Fibroblast of skin of left quadriceps (primary cell): ENCODE results near the gene TANK.
"Not testable (repeated sequence)": the region's sequence is repeated elsewhere in the genome, so short reads cannot be mapped to it uniquely, and the experiment has no call there.

Experiments
- DNase-seq, 2 experiments: peaks; one replicate each; pipeline ENCODE4 v3.0.0-alpha.2; 2013; ENCODE audit warnings: low read depth in 2 of 2

TANK gene

DNA sequence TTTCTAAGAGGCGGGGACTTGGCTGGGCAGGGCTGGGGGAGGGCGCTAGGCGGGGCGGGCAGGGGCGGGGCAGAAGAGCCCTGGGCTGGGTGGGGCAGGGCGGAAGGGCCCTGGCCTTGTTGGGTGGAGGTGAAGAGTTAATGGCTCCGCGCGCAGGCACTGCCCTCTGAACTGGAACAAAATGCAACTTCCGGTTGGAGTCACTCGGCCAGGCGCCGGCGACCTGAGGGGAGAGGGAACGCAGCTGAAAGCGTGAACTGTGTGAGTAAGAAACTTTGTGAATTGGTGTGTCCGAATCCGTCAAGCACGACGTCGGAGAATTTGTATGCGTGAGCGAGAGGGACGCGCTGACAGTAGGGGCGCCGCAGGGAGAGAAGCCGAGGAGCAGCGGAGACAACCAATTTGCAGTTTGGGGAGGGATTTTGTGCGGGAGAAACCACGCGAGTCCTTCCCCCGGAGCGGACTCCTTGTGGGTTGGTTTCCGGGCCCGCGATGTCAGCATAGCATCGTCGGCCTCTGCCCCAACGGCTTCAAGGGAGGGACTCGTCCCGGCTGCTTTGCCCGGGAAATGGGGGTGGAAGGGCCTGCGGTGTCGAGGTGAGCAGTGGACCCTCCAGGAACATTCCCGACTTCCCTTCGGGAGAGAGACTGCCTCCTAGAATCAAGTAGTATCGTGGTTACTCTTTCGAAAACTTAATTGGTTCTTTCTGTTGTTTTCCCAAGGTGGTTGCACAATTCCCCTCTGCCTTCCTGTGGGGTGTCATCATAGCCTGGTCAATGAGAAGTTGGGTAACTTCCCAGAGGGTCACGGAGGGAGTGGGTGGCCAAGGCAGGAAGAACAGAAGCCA lies at the start of gene TANK:
TSS of gene TANK (plus strand) at position 203 of the 848 bp plus-strand sequence. CDS start 19,235 bp downstream, outside the sequence.
- peak; percentile 95 to 96 for DNase-seq

DNA sequence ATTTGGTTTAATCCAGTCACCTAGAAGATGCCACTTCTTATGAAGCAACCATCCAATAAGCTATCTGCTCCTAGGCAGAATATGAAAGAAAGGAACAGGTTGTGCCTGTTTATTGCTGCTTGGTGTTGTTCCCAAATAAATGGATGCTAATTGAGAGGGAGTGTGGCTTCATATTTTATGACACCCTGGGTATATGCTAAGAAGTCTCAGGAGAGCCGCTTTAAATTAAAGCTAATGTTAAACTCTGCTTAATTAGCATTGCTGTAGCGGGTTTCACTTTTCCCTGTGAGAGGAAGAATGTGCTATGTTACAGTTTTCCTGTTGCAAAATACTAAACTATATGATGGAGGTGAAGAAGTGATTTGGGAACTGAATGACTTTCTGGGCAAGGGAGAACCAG lies 48.7 kb upstream of the TANK start:
- DNase-seq, result no peak

DNA sequence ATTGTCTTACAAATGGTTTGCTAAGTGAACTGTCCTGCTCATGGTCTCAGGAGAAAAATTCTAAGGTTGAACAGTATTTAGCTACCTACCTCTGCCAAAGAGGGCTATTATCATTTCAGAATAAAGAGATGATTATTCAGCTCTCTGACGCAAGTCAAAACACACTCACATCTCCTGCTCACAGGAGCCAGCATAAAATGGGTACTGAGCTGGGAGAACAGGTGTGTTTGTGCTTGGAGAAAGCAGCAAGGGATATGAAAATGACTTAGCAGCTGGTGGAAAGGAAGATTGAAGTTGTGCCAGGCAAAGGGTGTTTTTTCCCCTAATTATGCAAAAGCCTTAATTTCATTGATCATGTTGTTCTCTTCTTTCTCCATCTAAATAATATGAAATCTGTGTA lies 47.3 kb upstream of the TANK start:
- DNase-seq, result no peak

- DNase-seq, result no peak
Measured at GRCh38 chr2:161113693-161114575, 46.3 kb upstream of the TANK start.

DNA sequence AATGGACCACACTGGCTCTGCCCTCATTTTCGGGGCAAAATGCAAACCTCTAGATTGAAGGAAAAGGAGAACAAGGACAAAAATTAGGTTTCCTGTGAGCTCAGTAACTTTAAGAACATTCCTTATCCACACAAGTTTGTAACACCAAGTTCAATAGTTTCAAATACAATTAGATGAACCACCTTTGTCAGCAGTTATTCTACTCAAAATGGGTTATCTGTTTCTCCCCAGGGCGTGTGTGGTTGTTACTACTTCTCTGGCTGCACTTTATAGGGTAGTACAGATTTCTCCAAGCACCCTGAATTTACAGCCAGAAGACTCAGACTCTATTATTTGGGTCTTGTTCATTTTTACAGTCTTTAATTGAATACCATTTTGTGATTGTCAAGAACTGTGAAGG lies 45.0 kb upstream of the TANK start:
- no peak for DNase-seq

GRCh38 chr2:161115605-161116380 lies 44.4 kb upstream of the TANK start:
- DNase-seq, result no peak

DNA sequence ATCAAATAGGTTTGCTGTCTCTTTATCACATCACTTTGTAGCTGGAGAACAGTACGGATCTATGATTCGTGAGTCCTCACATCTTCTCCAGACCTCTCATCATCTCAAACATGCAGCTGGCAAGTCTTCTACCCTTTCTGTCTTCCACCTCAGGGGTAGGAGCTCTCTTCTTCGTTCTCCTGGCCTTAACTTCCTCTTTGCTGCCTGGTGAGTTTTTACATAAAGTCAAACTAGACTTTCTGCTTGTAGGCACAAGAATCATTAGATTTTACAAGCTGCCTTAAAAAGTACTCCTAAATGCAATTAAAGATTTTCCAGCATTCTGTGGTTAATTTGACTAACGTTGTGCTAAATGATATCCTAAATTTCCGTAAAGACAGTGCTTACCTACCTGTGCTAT lies 43.7 kb upstream of the TANK start:
- no peak for DNase-seq

GRCh38 chr2:161117506-161117905 lies 42.7 kb upstream of the TANK start:
- DNase-seq, result no peak

GRCh38 chr2:161118722-161119121 lies 41.5 kb upstream of the TANK start:
- DNase-seq, result no peak

- DNase-seq, result no peak
Measured at GRCh38 chr2:161119483-161119882, 40.7 kb upstream of the TANK start.

- no peak for DNase-seq
Measured at GRCh38 chr2:161120775-161121174, 39.5 kb upstream of the TANK start.

- no peak for DNase-seq
Measured at GRCh38 chr2:161121622-161122021, 38.6 kb upstream of the TANK start.

GRCh38 chr2:161122772-161123530 lies 37.3 kb upstream of the TANK start:
- peak; percentile 92 for DNase-seq

DNA sequence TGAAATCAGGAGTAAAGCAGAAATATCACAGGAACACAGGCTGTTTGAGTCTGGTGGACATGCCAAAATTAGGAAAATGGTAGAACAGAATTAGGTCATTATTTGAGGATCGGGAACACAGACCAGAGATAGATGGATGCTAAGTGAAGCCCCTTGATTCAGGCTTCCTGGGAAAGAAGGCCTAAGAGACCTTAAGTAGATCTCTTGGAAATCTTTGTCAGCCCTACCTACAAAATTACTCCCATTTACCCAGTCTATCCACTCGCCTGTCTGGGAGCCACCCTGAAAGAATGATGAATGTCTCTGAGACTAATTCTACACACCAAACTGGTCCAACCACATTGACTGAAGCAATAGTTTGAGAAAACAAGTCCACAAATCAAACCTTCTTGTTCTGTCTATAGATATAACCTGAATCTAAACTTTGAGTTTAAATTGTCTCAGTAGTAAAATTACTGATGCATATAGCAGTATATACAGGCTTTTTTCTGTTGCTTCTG lies 36.6 kb upstream of the TANK start:
- no peak for DNase-seq

DNA sequence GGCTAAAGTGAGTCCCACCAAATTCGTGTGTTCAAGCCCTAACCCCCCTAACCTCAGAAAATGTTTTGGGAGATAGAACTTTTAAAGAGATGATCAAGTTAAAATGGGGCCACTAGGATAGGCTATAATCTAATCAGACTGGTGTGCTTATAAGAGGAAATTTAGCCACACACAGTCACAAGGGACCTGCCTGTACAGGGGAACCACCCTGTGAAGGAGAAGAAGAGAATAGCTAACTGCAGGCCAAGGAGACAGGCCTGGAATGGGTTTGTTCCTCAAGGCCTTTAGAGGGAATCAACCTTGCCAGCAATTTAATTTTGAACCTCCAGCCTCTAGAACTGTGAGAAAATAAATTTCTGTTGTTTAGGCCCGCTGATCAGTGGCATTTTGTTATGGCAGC lies 36.0 kb upstream of the TANK start:
- DNase-seq, result no peak

GRCh38 chr2:161128885-161129284 lies 31.3 kb upstream of the TANK start:
- no peak for DNase-seq

GRCh38 chr2:161130354-161130753 lies 29.9 kb upstream of the TANK start:
- DNase-seq, result no peak

- DNase-seq, result no peak
Measured at GRCh38 chr2:161131074-161131680, 29.1 kb upstream of the TANK start.

DNA sequence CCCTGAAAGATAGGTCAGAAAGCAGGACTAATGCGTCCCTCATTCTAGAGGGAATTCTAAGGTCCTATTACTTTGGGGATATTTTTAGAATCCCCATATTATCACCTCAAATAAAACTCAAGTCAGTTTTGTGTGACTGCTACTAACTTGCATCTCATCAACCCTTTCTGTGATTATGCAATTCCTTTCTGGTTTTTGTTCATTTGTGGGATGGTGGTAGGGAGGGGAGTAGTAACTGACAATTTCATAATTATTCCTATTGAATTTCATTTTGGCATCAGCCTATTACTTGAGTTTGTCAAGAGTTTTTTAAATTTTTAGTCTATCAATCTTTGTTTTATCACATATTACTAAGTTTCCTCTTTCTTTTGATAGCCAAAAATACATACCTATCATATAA lies 28.4 kb upstream of the TANK start:
- DNase-seq, result no peak

GRCh38 chr2:161132384-161132783 lies 27.8 kb upstream of the TANK start:
- DNase-seq, result not testable (repeated sequence)

- no peak for DNase-seq
Measured at GRCh38 chr2:161133366-161133765, 26.9 kb upstream of the TANK start.
